Measurements from ENCODE around the gene RNF212.
"Not testable (repeated sequence)": the region's sequence is repeated elsewhere in the genome, so short reads cannot be mapped to it uniquely, and the experiment has no call there.

The RNF212 gene

GRCh38 chr4:1048773-1049590 lies 64.4 kb downstream of the RNF212 start:
- no peak for DNase-seq (ENCODE audit: low read depth in 2 of 2)

- DNase-seq (ENCODE audit: low read depth in 2 of 2) = no peak
Observed at GRCh38 chr4:1047976-1048772, 65.2 kb downstream of the RNF212 start.

GRCh38 chr4:1047106-1047975 lies 66.0 kb downstream of the RNF212 start:
- DNase-seq (ENCODE audit: low read depth in 2 of 2) = no peak

GRCh38 chr4:1046581-1047011 lies 66.8 kb downstream of the RNF212 start:
- DNase-seq (ENCODE audit: low read depth in 2 of 2) = not testable (repeated sequence)

GRCh38 chr4:1045595-1046201 lies 67.7 kb downstream of the RNF212 start:
- DNase-seq (ENCODE audit: low read depth in 2 of 2) = no peak

DNA sequence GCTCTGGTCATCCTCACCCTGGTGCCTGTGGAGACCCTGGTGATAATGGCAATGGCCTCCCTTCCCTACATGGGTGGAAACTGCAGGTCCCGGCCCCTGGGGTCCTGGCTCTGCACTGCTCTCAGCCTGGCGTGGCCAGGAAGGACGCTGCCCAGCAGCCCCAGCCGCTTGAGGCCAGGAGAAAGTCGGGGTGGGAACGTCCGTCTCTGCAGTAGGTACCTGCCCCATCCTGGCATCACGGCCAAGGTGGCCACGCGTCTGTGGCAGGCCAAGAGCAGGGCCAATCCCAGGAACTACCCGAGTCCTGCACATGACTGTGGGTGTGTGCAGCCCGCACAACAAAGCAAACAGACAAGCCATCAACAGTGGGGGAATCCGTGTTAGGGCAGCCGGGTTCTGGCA lies 68.2 kb downstream of the RNF212 start:
- DNase-seq (ENCODE audit: low read depth in 2 of 2) = no peak

- DNase-seq (ENCODE audit: low read depth in 2 of 2) = no peak
Observed at GRCh38 chr4:1044469-1045192, 68.7 kb downstream of the RNF212 start.

DNA sequence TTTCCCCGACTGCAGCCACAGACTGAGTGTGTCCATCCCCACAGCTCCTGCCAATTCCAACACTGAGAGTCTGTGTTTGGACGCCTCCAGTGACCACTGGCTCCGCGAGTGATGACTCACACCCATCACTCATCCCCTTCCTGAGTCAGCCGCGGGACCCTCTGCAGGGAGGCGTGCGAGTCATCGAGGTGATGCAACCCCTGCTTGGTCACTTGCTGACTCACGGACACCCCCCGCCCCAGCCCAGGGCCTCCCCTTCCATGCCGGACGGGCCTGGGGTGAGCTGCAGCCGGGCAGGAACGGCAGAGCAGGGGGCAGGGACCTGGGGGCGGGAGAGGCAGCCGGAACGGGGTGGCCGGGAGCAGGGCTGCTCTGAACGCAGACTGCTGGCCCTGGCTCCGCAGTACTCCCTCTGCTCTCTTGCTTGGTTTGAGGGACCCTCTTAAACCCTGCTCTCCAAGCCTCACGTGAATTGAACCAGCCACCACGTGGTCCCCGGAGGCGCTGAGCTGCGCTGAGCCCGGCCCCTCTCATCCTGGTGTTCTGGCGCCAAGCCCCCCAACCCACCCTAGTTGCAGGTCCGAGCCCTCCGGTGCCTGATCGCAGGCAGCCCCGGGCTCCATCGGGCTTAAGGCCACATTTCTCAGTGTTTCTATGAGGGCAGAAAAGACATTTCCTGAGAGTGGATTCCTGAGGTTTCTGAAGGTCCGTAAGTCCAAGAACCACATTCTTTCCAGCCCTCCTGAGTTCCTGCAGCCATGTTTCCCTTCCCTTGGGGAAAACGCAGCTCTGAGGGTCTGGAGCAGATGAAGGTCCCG lies 69.5 kb downstream of the RNF212 start:
- DNase-seq (ENCODE audit: low read depth in 2 of 2) = no peak

GRCh38 chr4:1043162-1043561 lies 70.2 kb downstream of the RNF212 start:
- DNase-seq (ENCODE audit: low read depth in 2 of 2) = no peak

- DNase-seq (ENCODE audit: low read depth in 2 of 2) = no peak
Observed at GRCh38 chr4:1042352-1043055, 70.9 kb downstream of the RNF212 start.

DNA sequence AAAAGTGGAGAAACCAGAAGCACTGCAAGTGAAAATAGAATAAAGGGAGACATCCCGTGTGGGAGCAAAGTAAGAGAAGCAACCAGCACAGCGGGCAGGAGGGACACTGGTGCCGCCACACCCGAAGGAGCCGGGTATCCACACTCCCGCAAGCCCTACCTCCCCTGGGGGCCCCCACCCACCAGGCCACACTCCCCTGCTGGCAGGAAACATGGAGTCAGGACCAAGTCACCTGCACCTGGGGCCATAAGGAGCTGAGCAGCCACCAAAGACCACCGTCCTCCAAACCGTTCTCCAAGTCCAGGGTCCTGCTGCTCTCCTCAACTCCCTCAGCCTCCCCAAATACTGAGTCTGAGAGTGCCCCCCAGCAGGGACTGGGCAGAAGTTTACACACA lies 71.4 kb downstream of the RNF212 start:
- DNase-seq (ENCODE audit: low read depth in 2 of 2) = no peak

DNA sequence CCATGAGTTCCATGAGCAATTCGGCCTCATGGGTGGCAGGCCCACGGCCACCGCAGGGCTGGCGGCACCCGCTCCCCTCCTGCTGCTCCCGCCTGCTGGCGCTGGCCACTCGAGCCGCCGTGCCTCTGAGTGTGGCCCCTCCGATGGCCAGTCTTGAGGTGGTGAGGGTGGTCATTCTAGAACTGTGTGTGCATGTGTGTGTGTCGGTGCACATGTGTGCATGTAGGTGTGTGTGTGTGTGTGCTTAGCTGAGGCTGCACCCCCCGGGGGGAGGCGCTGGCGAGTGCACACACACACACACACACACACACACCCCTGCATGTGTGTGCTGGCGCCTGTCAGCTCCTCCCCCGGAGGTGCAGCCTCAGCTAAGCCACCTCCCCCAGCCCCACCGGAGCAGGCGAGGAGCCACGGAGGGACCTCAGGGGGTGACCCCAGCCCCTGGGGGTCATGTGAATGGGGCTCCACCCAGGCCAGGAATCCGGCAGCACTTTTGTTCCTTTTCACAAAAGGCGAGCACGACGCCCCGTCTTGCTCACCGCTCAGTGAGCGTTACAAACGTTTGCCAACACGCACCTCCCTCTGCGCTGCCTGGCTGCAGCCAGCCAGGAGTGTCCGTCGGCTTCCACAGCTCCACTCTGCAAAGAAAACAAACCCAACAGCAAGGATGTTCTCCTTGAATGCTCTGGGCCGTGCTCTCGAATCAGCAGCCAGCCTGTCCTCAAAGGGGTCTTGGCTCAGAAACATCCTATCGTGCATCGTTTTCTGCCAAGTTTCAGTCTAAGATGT lies 72.0 kb downstream of the RNF212 start:
- DNase-seq (ENCODE audit: low read depth in 2 of 2) = no peak

- no peak for DNase-seq (ENCODE audit: low read depth in 2 of 2)
Observed at GRCh38 chr4:1040344-1041146, 72.8 kb downstream of the RNF212 start.

- DNase-seq (ENCODE audit: low read depth in 2 of 2) = no peak
Observed at GRCh38 chr4:1039493-1040343, 73.6 kb downstream of the RNF212 start.

- no peak for DNase-seq (ENCODE audit: low read depth in 2 of 2)
Observed at GRCh38 chr4:1038948-1039492, 74.3 kb downstream of the RNF212 start.

GRCh38 chr4:1036976-1037810 lies 76.2 kb downstream of the RNF212 start:
- DNase-seq (ENCODE audit: low read depth in 2 of 2) = no peak

Measured in stimulated activated CD8-positive, alpha-beta memory T cell treated with anti-CD3 and anti-CD28 coated beads, Interleukin-2, amount 100 ng/mL, for 1 hour (primary cell).